D721Med (cell line): Measurements from ENCODE around the gene PCNT.
"Not testable (repeated sequence)": the region's sequence is repeated elsewhere in the genome, so short reads cannot be mapped to it uniquely, and the experiment has no call there.

Experiments
- DNase-seq: peaks from one replicate; pipeline ENCODE4 v3.0.0; 2011; ENCODE audit warnings: low spot score; ENCODE audit not compliant: insufficient read length
- FAIRE-seq: peaks from 2 replicates; lab custom pipeline; 2011; peaks lifted over from hg19 to GRCh38; lab: Jason Lieb, UNC
- TF ChIP-seq, protein P1 (sequence below): IDR thresholded peaks from 2 replicates; pipeline ENCODE4 v1.5.1; 2012; ENCODE audit warnings: mild to moderate bottlenecking, control low read depth; ENCODE audit not compliant: insufficient read depth; ENCODE audit errors: missing control alignments

Gene PCNT

DNA sequence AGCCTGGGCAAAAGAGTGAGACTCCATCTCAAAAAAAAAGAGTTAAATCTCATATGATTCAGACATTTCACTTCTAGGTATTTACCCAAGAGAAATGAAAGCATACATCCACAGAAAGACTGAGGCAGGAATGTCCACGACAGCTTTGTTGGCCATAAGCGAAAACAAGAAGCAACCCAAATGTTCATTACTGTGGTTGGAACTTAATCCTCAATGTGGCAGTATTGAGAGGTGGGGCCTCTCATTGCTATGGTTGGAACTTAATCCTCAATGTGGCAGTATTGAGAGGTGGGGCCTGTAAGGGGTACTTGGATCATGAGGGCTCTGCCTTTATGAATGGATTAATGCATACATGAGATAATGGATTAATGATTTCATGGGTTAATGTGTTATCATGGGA, 15.5 kb upstream of the PCNT start:
- TF ChIP-seq, protein P1, sequence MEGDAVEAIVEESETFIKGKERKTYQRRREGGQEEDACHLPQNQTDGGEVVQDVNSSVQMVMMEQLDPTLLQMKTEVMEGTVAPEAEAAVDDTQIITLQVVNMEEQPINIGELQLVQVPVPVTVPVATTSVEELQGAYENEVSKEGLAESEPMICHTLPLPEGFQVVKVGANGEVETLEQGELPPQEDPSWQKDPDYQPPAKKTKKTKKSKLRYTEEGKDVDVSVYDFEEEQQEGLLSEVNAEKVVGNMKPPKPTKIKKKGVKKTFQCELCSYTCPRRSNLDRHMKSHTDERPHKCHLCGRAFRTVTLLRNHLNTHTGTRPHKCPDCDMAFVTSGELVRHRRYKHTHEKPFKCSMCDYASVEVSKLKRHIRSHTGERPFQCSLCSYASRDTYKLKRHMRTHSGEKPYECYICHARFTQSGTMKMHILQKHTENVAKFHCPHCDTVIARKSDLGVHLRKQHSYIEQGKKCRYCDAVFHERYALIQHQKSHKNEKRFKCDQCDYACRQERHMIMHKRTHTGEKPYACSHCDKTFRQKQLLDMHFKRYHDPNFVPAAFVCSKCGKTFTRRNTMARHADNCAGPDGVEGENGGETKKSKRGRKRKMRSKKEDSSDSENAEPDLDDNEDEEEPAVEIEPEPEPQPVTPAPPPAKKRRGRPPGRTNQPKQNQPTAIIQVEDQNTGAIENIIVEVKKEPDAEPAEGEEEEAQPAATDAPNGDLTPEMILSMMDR: no peak
- FAIRE-seq: no peak

DNA sequence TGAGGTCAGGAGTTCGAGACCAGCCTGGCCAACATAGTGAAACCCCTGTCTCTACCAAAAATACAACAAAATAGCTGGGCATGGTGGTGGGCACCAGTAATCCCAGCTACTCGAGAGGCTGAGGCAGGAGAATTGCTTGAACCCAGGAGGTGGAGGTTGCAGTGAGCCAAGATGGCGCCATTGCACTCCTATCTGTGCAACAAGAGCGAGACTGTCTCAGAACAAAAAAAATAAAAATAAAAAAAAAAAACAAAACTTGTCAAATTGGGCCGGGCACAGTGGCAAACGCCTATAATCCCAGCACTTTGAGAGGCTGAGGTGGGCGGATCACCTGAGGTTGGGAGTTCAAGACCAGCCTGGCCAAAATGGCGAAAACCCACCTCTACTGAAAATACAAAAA, 13.7 kb upstream of the PCNT start:
- not testable (repeated sequence) for FAIRE-seq, DNase-seq

More for the DNA sequence above, 15.5 kb upstream of the PCNT start:
- no peak for DNase-seq

GRCh38 chr21:46311568-46311967, 12.4 kb upstream of the PCNT start:
- DNase-seq (no peak), FAIRE-seq (no peak)
- TF ChIP-seq, protein P1: no peak

DNA sequence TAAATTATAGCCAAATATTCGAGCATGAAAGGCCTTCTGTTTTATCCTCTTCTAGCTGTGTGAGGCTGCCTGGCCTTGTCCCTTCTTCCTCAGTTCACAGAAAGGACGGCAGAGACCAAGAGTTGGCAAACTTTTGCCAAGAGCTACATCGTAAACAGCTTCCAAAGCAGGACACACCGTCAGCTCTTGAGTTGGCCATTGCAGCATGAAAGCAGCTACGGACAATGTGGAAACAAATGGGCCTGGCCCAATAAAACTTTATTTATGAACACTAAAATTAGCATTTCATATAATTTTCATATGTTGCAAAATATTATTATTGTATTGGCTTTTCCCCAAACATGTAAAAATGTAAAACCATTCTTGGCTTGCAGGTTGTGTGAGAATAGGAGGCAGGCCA, 11.0 kb upstream of the PCNT start:
- no peak for FAIRE-seq
- no peak for DNase-seq
- TF ChIP-seq, protein P1: no peak

GRCh38 chr21:46314441-46315020, 9.4 kb upstream of the PCNT start:
- DNase-seq (no peak), FAIRE-seq (no peak)
- TF ChIP-seq, protein P1: no peak

- no peak for FAIRE-seq
- DNase-seq: no peak
- TF ChIP-seq, protein P1: no peak
Observed at GRCh38 chr21:46316708-46317324, 7.1 kb upstream of the PCNT start.

GRCh38 chr21:46317710-46318463, 6.1 kb upstream of the PCNT start:
- TF ChIP-seq, protein P1: no peak
- FAIRE-seq (no peak), DNase-seq (no peak)
